Measurements from ENCODE around the gene EHF. TPM values are rescaled to one million over a fixed set of nuclear protein-coding genes. Genes with fewer than 3 reads are reported as not detected.

EHF gene
- total RNA-seq, 1 donor from 2014 or later: 0.25 TPM

- no peaks in the 10 kb centered on the region for H3K4me1 ChIP-seq (ENCODE audit: insufficient read depth, low read length)
- peaks cover 8% of the 10 kb centered on the region for H3K27me3 Mint-ChIP-seq (ENCODE audit: low read depth, unreplicated experiment)
- DNase-seq (ENCODE audit: low read depth) (no peak), FAIRE-seq (no peak)
- H3K4me3 Mint-ChIP-seq (ENCODE audit: unreplicated experiment): no peak overlapping the region
- H3K9me3 Mint-ChIP-seq (ENCODE audit: unreplicated experiment): peaks cover 7% of the 10 kb centered on the region
- H3K9me3 ChIP-seq (ENCODE audit: insufficient read depth, low read depth, low read length): no peaks in the 10 kb centered on the region
- H3K27me3 ChIP-seq (ENCODE audit: insufficient read depth, low read length): no peaks in the 10 kb centered on the region
- TF ChIP-seq CTCF (IDR thresholded peaks at IDR 0.05; ENCODE audit: insufficient read depth, low read depth, low read length): no peak
- TF ChIP-seq EZH2 (IDR thresholded peaks at IDR 0.05; ENCODE audit: insufficient read depth, low read length): no peak
- no peak overlapping the region for H3K9ac ChIP-seq (ENCODE audit: low read length)
- H3K27ac Mint-ChIP-seq (ENCODE audit: unreplicated experiment): no peak overlapping the region
- H3K4me3 ChIP-seq (ENCODE audit: insufficient read depth, low read depth, low read length): no peak overlapping the region
- H3K27ac ChIP-seq (ENCODE audit: low read depth, low read length): no peak overlapping the region
- H2AFZ ChIP-seq (ENCODE audit: low read depth, low read length): no peak overlapping the region
- no peak overlapping the region for H3K4me2 ChIP-seq (ENCODE audit: low read length)
- H3K36me3 Mint-ChIP-seq (ENCODE audit: low read depth, unreplicated experiment): no peaks in the 10 kb centered on the region
- peaks cover 10% of the 10 kb centered on the region for H3K4me1 Mint-ChIP-seq (ENCODE audit: low read depth, unreplicated experiment)
- no peaks in the 10 kb centered on the region for H3K79me2 ChIP-seq (ENCODE audit: insufficient read depth, low read length)
- H3K36me3 ChIP-seq (ENCODE audit: insufficient read depth, low read length): no peaks in the 10 kb centered on the region
- no peaks in the 10 kb centered on the region for H4K20me1 ChIP-seq (ENCODE audit: insufficient read depth, low read length)
These were observed 14.4 kb upstream of the EHF start for GRCh38 chr11:34606326-34607120.

- Mint-ChIP-seq H3K9me3 (ENCODE audit: unreplicated experiment) (peaks cover 7% of the 10 kb centered on the region), H3K4me1 (ENCODE audit: low read depth, unreplicated experiment) (peaks cover 12% of the 10 kb centered on the region), H3K27ac (ENCODE audit: unreplicated experiment) (peak overlapping the region; percentile 60), H3K36me3 (ENCODE audit: low read depth, unreplicated experiment) (peaks cover 2% of the 10 kb centered on the region), H3K27me3 (ENCODE audit: low read depth, unreplicated experiment) (peaks cover 7% of the 10 kb centered on the region), H3K4me3 (ENCODE audit: unreplicated experiment) (no peak overlapping the region)
- no peak overlapping the region for H3K4me3 ChIP-seq (ENCODE audit: insufficient read depth, low read depth, low read length)
- H3K27ac ChIP-seq (ENCODE audit: low read depth, low read length): no peak overlapping the region
- no peak overlapping the region for H2AFZ ChIP-seq (ENCODE audit: low read depth, low read length)
- no peaks in the 10 kb centered on the region for H3K27me3 ChIP-seq (ENCODE audit: insufficient read depth, low read length)
- H3K9me3 ChIP-seq (ENCODE audit: insufficient read depth, low read depth, low read length): no peaks in the 10 kb centered on the region
- no peak overlapping the region for H3K9ac ChIP-seq (ENCODE audit: low read length)
- no peak for FAIRE-seq
- DNase-seq (ENCODE audit: low read depth): no peak
- H3K4me1 ChIP-seq (ENCODE audit: insufficient read depth, low read length): no peaks in the 10 kb centered on the region
- TF ChIP-seq CTCF (IDR thresholded peaks at IDR 0.05; ENCODE audit: insufficient read depth, low read depth, low read length): no peak
- no peak for TF ChIP-seq EZH2 (IDR thresholded peaks at IDR 0.05; ENCODE audit: insufficient read depth, low read length)
- no peaks in the 10 kb centered on the region for H3K79me2 ChIP-seq (ENCODE audit: insufficient read depth, low read length)
- H3K36me3 ChIP-seq (ENCODE audit: insufficient read depth, low read length): no peaks in the 10 kb centered on the region
- no peak overlapping the region for H3K4me2 ChIP-seq (ENCODE audit: low read length)
- H4K20me1 ChIP-seq (ENCODE audit: insufficient read depth, low read length): no peaks in the 10 kb centered on the region
These were observed 11.6 kb upstream of the EHF start for GRCh38 chr11:34609187-34609751.

- TF ChIP-seq CTCF (IDR thresholded peaks at IDR 0.05; ENCODE audit: insufficient read depth, low read depth, low read length): no peak
- no peak for TF ChIP-seq EZH2 (IDR thresholded peaks at IDR 0.05; ENCODE audit: insufficient read depth, low read length)
- Histone ChIP-seq H3K27me3 (ENCODE audit: insufficient read depth, low read length) (no peaks in the 10 kb centered on the region), H3K9me3 (ENCODE audit: insufficient read depth, low read depth, low read length) (no peaks in the 10 kb centered on the region), H3K9ac (ENCODE audit: low read length) (no peak overlapping the region), H2AFZ (ENCODE audit: low read depth, low read length) (no peak overlapping the region), H3K4me1 (ENCODE audit: insufficient read depth, low read length) (no peaks in the 10 kb centered on the region), H4K20me1 (ENCODE audit: insufficient read depth, low read length) (no peaks in the 10 kb centered on the region), H3K27ac (ENCODE audit: low read depth, low read length) (no peak overlapping the region), H3K36me3 (ENCODE audit: insufficient read depth, low read length) (no peaks in the 10 kb centered on the region), H3K79me2 (ENCODE audit: insufficient read depth, low read length) (no peaks in the 10 kb centered on the region), H3K4me2 (ENCODE audit: low read length) (no peak overlapping the region), H3K4me3 (ENCODE audit: insufficient read depth, low read depth, low read length) (no peak overlapping the region)
- DNase-seq (ENCODE audit: low read depth): peak; percentile 23
- H3K9me3 Mint-ChIP-seq (ENCODE audit: unreplicated experiment): peaks cover 9% of the 10 kb centered on the region
- H3K4me1 Mint-ChIP-seq (ENCODE audit: low read depth, unreplicated experiment): peaks cover 16% of the 10 kb centered on the region
- no peak overlapping the region for H3K27ac Mint-ChIP-seq (ENCODE audit: unreplicated experiment)
- FAIRE-seq: no peak
- no peak overlapping the region for H3K4me3 Mint-ChIP-seq (ENCODE audit: unreplicated experiment)
- peaks cover 7% of the 10 kb centered on the region for H3K27me3 Mint-ChIP-seq (ENCODE audit: low read depth, unreplicated experiment)
- peaks cover 2% of the 10 kb centered on the region for H3K36me3 Mint-ChIP-seq (ENCODE audit: low read depth, unreplicated experiment)
These were observed 11.0 kb upstream of the EHF start for GRCh38 chr11:34609850-34610249.
